Stomach (tissue), 9 donors: ENCODE results near the gene CAB39. TPM values are rescaled to one million over a fixed set of nuclear protein-coding genes. Genes with fewer than 3 reads are reported as not detected.

Experiments
- DNase-seq, 2 donors: peaks; one replicate each; pipeline versions ENCODE4 v3.0.0 to v3.0.0-alpha.2; 2013 to 2019
- H3K27ac ChIP-seq, 5 donors: fragments of 200-600 bp in 4 of 5; sonication (generic) in 4 of 5; one replicate each; pipeline ENCODE4 v1.5.1; 2013 to 2019; ENCODE audit warnings: mild to moderate bottlenecking in 1 of 5, moderate library complexity in 1 of 5
- H3K27me3 ChIP-seq, 3 donors: fragments of 200-600 bp; sonication (generic); one replicate each; pipeline ENCODE4 v1.5.1; 2017 to 2019; ENCODE audit warnings: mixed run types in 1 of 3
- H3K36me3 ChIP-seq, 4 donors: fragments of 200-600 bp; sonication (generic); 1 replicate in 3 of 4; 2 replicates in 1 of 4; pipeline ENCODE4 v1.5.1; 2016 to 2019
- H3K4me1 ChIP-seq, 4 donors: fragments of 200-600 bp; sonication (generic); one replicate each; pipeline ENCODE4 v1.5.1; 2016 to 2019
- H3K4me3 ChIP-seq, 4 donors: fragments of 200-600 bp; sonication (generic) in 3 of 4; one replicate each; pipeline ENCODE4 v1.5.1; 2016 to 2019; ENCODE audit warnings: mild to moderate bottlenecking in 1 of 4
- H3K9me3 ChIP-seq, 4 donors: fragments of 200-600 bp; sonication (generic); one replicate each; pipeline ENCODE4 v1.5.1; 2016 to 2019
- CTCF ChIP-seq, 7 experiments: fragments of 450-650 bp in 4 of 7; fragments of 200-600 bp in 3 of 7; sonication (generic) in 3 of 7; IDR thresholded peaks; one replicate each; pipeline ENCODE4 v1.5.1; 2016 to 2019; ENCODE audit warnings: antibody characterized with exemption in 7 of 7, control low read depth in 2 of 7, mild to moderate bottlenecking in 1 of 7
- EP300 ChIP-seq: sonication (generic); formaldehyde crosslinking; IDR thresholded peaks from one replicate; pipeline ENCODE4 v1.6.1; 2017; ENCODE audit warnings: antibody characterized with exemption
- POLR2A ChIP-seq, 4 donors: fragments of 450-650 bp; IDR thresholded peaks; one replicate each; pipeline ENCODE4 v1.6.1; 2016; ENCODE audit warnings: antibody characterized with exemption in 4 of 4, control low read depth in 2 of 4, mild to moderate bottlenecking in 1 of 4, moderate library complexity in 1 of 4
- POLR2AphosphoS5 ChIP-seq, 3 donors: sonication (generic); formaldehyde crosslinking; IDR thresholded peaks; one replicate each; pipeline ENCODE4 v1.6.1; 2016; ENCODE audit warnings: antibody characterized with exemption in 3 of 3
- WGBS, 5 donors: extraction: QIAGEN DNeasy Blood & Tissue Kit in 3 of 5; methylation state at CpG; one replicate each; pipeline versions ENCODE4 v1.1.5 to v1.1.7; 2013 to 2018; 5-methylcytosine and 5-hydroxymethylcytosine counted together
- intact Hi-C: fragments of 100-400 bp; cut with DNase I; formaldehyde crosslinking; loops from one replicate; pipeline ENCODE4 v1.15.1; 2023; ENCODE audit warnings: low total_unique reads
- polyA plus RNA-seq, 3 donors: library from polyadenylated mRNA; stranded (reverse); fragments of 200-250 nt; gene quantifications; one replicate each; pipeline ENCODE4 v1.2.3, GENCODE V29; 2013
- total RNA-seq, 5 donors: library from RNA; depleted of rRNA; stranded (reverse); fragments of >200 nt; gene quantifications; one replicate each; pipeline versions ENCODE4 v1.1.0 to v1.2.3, GENCODE V29; 2014 to 2016
- donor health status: healthy with polysubstance abuse.
- donor health status: Bipolar disorder and iron deficiency.
- donor health status: healthy.

CAB39 gene
- total and polyA plus RNA-seq, 8 donors = 21.8 to 126 (median 84.5) TPM

GRCh38 chr2:230674401-230674800, 38.2 kb upstream of the CAB39 start:
- intact Hi-C loops = no loop called here

GRCh38 chr2:230674966-230675672, 37.5 kb upstream of the CAB39 start:
- intact Hi-C loops = no loop called here
- Histone ChIP-seq H3K36me3 (no peaks in the 10 kb centered on the region), H3K27ac (no peak overlapping the region), H3K9me3 (peaks cover 0 to 7% (median 5%) of the 10 kb centered on the region in 4 donors), H3K4me3 (no peak overlapping the region), H3K27me3 (no peaks in the 10 kb centered on the region), H3K4me1 (peaks cover 0 to 3% (median 0%) of the 10 kb centered on the region in 4 donors)
- TF ChIP-seq POLR2A (IDR thresholded peaks at IDR 0.05) (no peak), POLR2AphosphoS5 (IDR thresholded peaks at IDR 0.05) (no peak), CTCF (IDR thresholded peaks at IDR 0.05) (no peak), EP300 (no peak)
- 67 to 95% (median 85%) methylated on average over 5 of the region's 5 CpGs for WGBS, 5 donors
- DNase-seq = no peak

More at GRCh38 chr2:230674401-230674800, 38.2 kb upstream of the CAB39 start:
- 89 to 97% (median 93%) methylated on average over 2 of the region's 2 CpGs for WGBS, 5 donors
- no peak for DNase-seq
- peaks cover 0 to 7% (median 5%) of the 10 kb centered on the region in 4 donors for H3K9me3 ChIP-seq
- no peak overlapping the region for H3K4me3 ChIP-seq
- TF ChIP-seq CTCF (IDR thresholded peaks at IDR 0.05) = no peak
- H3K36me3 ChIP-seq = no peaks in the 10 kb centered on the region
- no peaks in the 10 kb centered on the region for H3K27me3 ChIP-seq
- no peak overlapping the region for H3K27ac ChIP-seq
- H3K4me1 ChIP-seq = peaks cover 0 to 3% (median 0%) of the 10 kb centered on the region in 4 donors

- intact Hi-C loops = no loop called here
- 86 to 93% (median 90%) methylated on average over 4 of the region's 4 CpGs for WGBS, 5 donors
- DNase-seq = no peak
- no peaks in the 10 kb centered on the region for H3K36me3 ChIP-seq
- no peak for TF ChIP-seq POLR2AphosphoS5 (IDR thresholded peaks at IDR 0.05)
- no peak for TF ChIP-seq EP300
- no peak for TF ChIP-seq POLR2A (IDR thresholded peaks at IDR 0.05)
- TF ChIP-seq CTCF (IDR thresholded peaks at IDR 0.05) = no peak
- H3K4me1 ChIP-seq = peaks cover 0 to 7% (median 3%) of the 10 kb centered on the region in 4 donors
- H3K27me3 ChIP-seq = no peaks in the 10 kb centered on the region
- no peak overlapping the region for H3K4me3 ChIP-seq
- H3K27ac ChIP-seq = no peak overlapping the region
- H3K9me3 ChIP-seq = peaks cover 0 to 7% (median 5%) of the 10 kb centered on the region in 4 donors
These were observed 36.1 kb upstream of the CAB39 start for GRCh38 chr2:230676546-230676945.

- Histone ChIP-seq H3K4me3 (no peak overlapping the region), H3K27ac (no peak overlapping the region), H3K9me3 (peaks cover 0 to 7% (median 5%) of the 10 kb centered on the region in 4 donors), H3K27me3 (no peaks in the 10 kb centered on the region), H3K4me1 (peaks cover 0 to 12% (median 3%) of the 10 kb centered on the region in 4 donors), H3K36me3 (no peaks in the 10 kb centered on the region)
- intact Hi-C loops = no loop called here
- DNase-seq = no peak
- TF ChIP-seq CTCF (IDR thresholded peaks at IDR 0.05) (no peak), POLR2A (IDR thresholded peaks at IDR 0.05) (no peak), POLR2AphosphoS5 (IDR thresholded peaks at IDR 0.05) (no peak), EP300 (no peak)
- 89 to 97% (median 92%) methylated on average over 5 of the region's 5 CpGs for WGBS, 5 donors
These were observed 35.3 kb upstream of the CAB39 start for GRCh38 chr2:230677201-230677946.
